GM21423 (cell line): ENCODE measurements around the gene WDR76.

ENCODE experiments used
- ATAC-seq: cut with Tn5 transposase; IDR thresholded peaks from one replicate; pipeline ENCODE4 v1.9.1; 2021; ENCODE audit warnings: mild to moderate bottlenecking, moderate library complexity; ENCODE audit not compliant: unreplicated experiment

WDR76 gene

GRCh38 chr15:43876872-43877271, 50.1 kb downstream of the WDR76 start:
- no peak for ATAC-seq

- no peak for ATAC-seq
Measured at GRCh38 chr15:43877371-43877770, 50.6 kb downstream of the WDR76 start.

GRCh38 chr15:43878446-43878845, 51.6 kb downstream of the WDR76 start:
- ATAC-seq, result no peak

- no peak for ATAC-seq
Measured at GRCh38 chr15:43879386-43880355, 52.9 kb downstream of the WDR76 start.

GRCh38 chr15:43880406-43881194, 53.8 kb downstream of the WDR76 start:
- no peak for ATAC-seq

- no peak for ATAC-seq
Measured at GRCh38 chr15:43881245-43881644, 54.4 kb downstream of the WDR76 start.

GRCh38 chr15:43881944-43882343, 55.1 kb downstream of the WDR76 start:
- ATAC-seq, result no peak

GRCh38 chr15:43883571-43883970, 56.8 kb downstream of the WDR76 start:
- ATAC-seq, result no peak

- no peak for ATAC-seq
Measured at GRCh38 chr15:43886558-43886957, 59.8 kb downstream of the WDR76 start.

GRCh38 chr15:43887901-43888300, 61.1 kb downstream of the WDR76 start:
- no peak for ATAC-seq

- ATAC-seq, result no peak
Measured at GRCh38 chr15:43889042-43889441, 62.2 kb downstream of the WDR76 start.

GRCh38 chr15:43893956-43894355, 67.2 kb downstream of the WDR76 start:
- ATAC-seq, result no peak

GRCh38 chr15:43895586-43895985, 68.8 kb downstream of the WDR76 start:
- no peak for ATAC-seq

- ATAC-seq, result no peak
Measured at GRCh38 chr15:43896543-43896942, 69.7 kb downstream of the WDR76 start.

GRCh38 chr15:43898891-43899290, 72.1 kb downstream of the WDR76 start:
- ATAC-seq, result no peak

GRCh38 chr15:43899928-43900327, 73.1 kb downstream of the WDR76 start:
- ATAC-seq, result no peak

GRCh38 chr15:43900996-43901395, 74.2 kb downstream of the WDR76 start:
- no peak for ATAC-seq

GRCh38 chr15:43901495-43901894, 74.7 kb downstream of the WDR76 start:
- no peak for ATAC-seq

- ATAC-seq, result no peak
Measured at GRCh38 chr15:43903864-43904290, 77.1 kb downstream of the WDR76 start.

- no peak for ATAC-seq
Measured at GRCh38 chr15:43905755-43906154, 79.0 kb downstream of the WDR76 start.

- no peak for ATAC-seq
Measured at GRCh38 chr15:43908516-43909050, 81.8 kb downstream of the WDR76 start.
